IPS DF 4.7 (cell line): Measurements from ENCODE around the gene TTLL11.
"Not testable (repeated sequence)": the region's sequence is repeated elsewhere in the genome, so short reads cannot be mapped to it uniquely, and the experiment has no call there.

Experiments
- DNase-seq: peaks from one replicate; pipeline ENCODE4 v3.0.0-alpha.2; 2013; ENCODE audit warnings: low spot score; ENCODE audit errors: extremely low read depth

The TTLL11 gene

GRCh38 chr9:122084026-122084675 is 9.0 kb downstream of the TTLL11 start:
- no peak for DNase-seq

- no peak for DNase-seq
Observed at GRCh38 chr9:122080986-122081385, 12.1 kb downstream of the TTLL11 start.

GRCh38 chr9:122078557-122078956 is 14.6 kb downstream of the TTLL11 start:
- DNase-seq: no peak

GRCh38 chr9:122076773-122077172 is 16.3 kb downstream of the TTLL11 start:
- DNase-seq: no peak

GRCh38 chr9:122076117-122076516 is 17.0 kb downstream of the TTLL11 start:
- DNase-seq: no peak

GRCh38 chr9:122075135-122076030 is 17.7 kb downstream of the TTLL11 start:
- no peak for DNase-seq

GRCh38 chr9:122071715-122072114 is 21.4 kb downstream of the TTLL11 start:
- DNase-seq: no peak

- DNase-seq: no peak
Observed at GRCh38 chr9:122070728-122071515, 22.2 kb downstream of the TTLL11 start.

GRCh38 chr9:122066680-122067079 is 26.4 kb downstream of the TTLL11 start:
- not testable (repeated sequence) for DNase-seq

GRCh38 chr9:122065923-122066629 is 27.0 kb downstream of the TTLL11 start:
- no peak for DNase-seq

- DNase-seq: no peak
Observed at GRCh38 chr9:122060481-122060880, 32.6 kb downstream of the TTLL11 start.

- DNase-seq: no peak
Observed at GRCh38 chr9:122059955-122060324, 33.2 kb downstream of the TTLL11 start.

GRCh38 chr9:122059214-122059954 is 33.7 kb downstream of the TTLL11 start:
- no peak for DNase-seq

GRCh38 chr9:122058709-122059108 is 34.4 kb downstream of the TTLL11 start:
- DNase-seq: no peak

GRCh38 chr9:122058051-122058450 is 35.1 kb downstream of the TTLL11 start:
- DNase-seq: no peak

- no peak for DNase-seq
Observed at GRCh38 chr9:122057211-122057610, 35.9 kb downstream of the TTLL11 start.

GRCh38 chr9:122056484-122056883 is 36.6 kb downstream of the TTLL11 start:
- DNase-seq: no peak

- no peak for DNase-seq
Observed at GRCh38 chr9:122055701-122056100, 37.4 kb downstream of the TTLL11 start.

- DNase-seq: no peak
Observed at GRCh38 chr9:122053567-122054350, 39.3 kb downstream of the TTLL11 start.

- DNase-seq: no peak
Observed at GRCh38 chr9:122053064-122053463, 40.0 kb downstream of the TTLL11 start.
